ENCODE results near the gene SVOP.

SVOP gene

GRCh38 chr12:108973629-108974152 is 47.2 kb downstream of the SVOP start:
- no peak for DNase-seq

GRCh38 chr12:108972358-108972757 is 48.5 kb downstream of the SVOP start:
- DNase-seq = no peak

- DNase-seq = no peak
These were observed 51.2 kb downstream of the SVOP start for GRCh38 chr12:108969622-108970021.

GRCh38 chr12:108967869-108968540 is 52.9 kb downstream of the SVOP start:
- no peak for DNase-seq

DNA sequence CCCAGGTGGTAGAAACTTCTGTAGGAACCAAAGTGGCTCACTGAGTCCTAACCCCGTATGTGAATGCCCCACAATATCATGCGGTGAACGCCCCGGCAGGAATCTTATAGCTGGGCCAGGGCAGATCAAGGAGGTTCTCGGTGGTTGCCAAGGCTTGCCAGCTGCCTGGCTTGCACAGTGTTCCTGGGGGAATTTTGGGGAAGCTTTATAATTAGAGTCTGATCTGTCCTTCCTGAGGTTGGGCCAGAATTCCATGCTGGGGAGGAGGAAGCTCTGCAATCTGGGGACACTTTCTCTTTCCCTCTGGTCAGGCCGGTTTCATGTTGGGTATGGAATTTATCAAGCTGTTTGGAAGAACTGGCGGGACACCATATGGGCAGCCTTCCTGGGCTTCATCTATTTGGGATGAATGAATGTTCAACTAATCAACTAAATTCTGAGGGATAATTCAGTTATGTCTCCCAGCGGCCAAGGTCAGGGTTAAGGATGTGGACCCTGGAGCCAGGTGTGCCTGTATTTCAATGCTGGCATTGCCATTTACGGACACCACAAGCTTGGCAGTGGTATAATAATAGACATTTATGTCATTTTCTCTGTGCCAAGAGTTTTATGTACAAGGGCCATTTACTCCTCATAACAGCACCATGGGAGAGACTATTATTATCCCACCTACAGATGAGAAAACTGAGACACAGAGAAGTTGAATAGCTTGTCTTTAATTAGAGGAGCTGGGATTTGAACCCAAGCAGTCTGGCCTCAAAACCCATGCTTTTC is 54.3 kb downstream of the SVOP start:
- DNase-seq = no peak

DNA sequence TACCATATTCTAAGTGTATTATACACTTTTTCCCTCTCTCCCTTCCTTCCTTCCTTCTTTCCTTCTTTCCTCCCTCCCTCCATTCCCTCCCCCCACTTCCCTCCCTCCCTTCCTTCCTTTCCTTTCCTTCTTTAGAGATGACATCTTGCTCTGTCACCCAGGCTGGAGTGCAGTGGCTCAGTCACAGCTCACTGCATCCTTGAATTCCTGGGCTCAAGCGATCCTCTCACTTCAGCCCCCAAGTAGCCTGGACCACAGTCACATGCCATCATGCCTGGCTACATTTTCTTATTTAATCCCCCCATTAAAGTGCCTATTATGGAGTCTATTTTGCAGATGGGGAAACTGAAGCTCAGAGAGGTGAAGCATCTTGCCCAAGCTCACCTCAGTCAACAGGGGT is 55.0 kb downstream of the SVOP start:
- DNase-seq = no peak

- no peak for DNase-seq
These were observed 56.2 kb downstream of the SVOP start for GRCh38 chr12:108964371-108965352.

- DNase-seq = no peak
These were observed 58.6 kb downstream of the SVOP start for GRCh38 chr12:108962256-108962655.

DNA sequence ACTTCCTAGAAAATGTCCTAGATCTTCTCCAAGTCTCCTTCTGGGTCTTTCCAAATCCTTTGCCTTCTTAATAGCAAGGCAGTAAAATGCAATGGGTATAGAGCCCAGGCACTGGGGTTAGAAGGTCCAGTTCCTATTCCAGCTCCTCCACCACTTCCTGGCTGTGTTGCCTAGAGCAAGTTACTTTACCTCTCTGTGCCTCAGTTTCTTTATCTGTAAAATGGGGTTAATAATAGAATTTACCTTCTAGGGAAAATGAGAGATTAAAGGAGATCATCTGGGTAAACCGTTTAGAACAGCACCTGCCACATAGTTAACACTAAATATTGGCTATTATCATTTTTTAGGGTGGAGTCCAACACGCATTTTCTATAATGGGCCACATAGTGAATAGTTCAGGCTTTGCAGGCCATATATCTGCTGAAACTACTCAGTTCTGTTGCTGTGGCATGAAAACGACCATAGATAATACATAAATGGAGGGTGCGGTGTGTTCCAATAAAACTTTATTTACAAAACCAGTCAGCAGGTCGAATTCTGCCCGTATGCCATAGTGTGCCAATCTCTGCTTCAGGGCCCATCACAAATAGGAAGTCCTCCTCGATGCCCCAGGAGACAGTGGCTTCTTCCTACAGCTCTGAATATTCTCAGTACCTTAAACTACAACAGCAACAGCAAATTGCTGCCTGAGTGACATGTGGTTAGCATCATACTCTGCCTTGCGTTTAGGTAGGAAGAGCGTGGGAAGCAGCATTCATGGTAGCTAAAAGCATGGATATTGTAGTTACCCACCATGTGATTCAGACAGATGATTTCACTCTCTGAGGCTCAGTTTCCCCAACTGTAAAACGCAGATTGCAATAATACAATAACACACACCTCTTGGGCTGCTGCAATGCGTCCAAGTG is 60.9 kb downstream of the SVOP start:
- DNase-seq = no peak

GRCh38 chr12:108955225-108955835 is 65.5 kb downstream of the SVOP start:
- DNase-seq = no peak

DNA sequence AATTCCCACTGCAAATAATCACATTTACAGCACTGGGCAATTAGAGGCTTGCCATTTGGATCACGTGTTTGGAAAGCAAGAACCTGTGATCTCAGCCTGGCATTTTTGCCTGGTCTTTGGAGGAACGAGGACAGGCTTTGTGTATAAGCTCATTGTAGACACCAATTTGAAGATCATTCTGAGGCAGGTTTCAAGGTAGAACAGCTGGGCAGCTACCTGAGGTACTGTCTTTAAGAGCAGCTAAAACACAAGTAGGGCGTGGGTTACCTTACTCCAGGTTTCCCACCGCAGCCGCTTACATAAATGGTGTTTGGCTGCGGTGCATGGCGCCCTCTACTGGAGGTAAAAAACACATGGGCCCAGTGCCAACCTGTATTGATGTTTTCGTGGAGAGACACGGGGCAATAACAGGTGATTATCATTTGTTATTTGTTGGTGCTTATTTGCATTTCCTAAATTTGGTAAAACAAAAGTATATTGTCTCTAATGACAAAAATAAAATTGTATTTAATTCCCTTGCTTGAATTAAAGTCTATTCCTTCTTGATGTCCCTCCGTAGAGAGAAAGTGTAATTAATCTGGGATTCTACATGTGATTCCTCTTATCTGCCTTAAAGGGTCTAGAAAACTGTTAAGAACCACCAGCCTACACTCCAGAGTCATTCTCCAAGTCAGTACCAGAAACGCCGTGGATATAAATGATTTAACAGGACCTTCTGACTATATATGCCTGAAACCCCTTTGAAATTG is 69.7 kb downstream of the SVOP start:
- DNase-seq = peak; percentile 56

- no peak for DNase-seq
These were observed 70.9 kb downstream of the SVOP start for GRCh38 chr12:108949976-108950375.

DNA sequence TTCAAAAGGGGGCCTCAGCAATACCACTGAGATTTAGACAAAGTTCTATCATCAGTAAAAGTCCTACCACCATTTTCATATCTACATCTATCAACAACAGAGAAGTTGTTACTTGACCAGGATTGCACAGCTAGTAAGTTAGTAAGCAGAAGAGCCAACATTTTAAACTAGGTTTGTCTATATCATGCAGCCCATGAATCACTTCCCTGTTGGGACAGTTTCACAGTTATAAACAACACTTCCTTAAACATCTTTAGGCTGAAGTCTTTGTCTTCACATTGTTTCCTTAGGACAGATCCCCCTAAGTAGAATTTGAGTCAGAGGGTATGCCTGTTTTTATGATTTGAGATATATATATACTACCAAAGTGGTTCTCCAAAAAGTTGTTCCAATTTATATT is 72.5 kb downstream of the SVOP start:
- DNase-seq = no peak

DNA sequence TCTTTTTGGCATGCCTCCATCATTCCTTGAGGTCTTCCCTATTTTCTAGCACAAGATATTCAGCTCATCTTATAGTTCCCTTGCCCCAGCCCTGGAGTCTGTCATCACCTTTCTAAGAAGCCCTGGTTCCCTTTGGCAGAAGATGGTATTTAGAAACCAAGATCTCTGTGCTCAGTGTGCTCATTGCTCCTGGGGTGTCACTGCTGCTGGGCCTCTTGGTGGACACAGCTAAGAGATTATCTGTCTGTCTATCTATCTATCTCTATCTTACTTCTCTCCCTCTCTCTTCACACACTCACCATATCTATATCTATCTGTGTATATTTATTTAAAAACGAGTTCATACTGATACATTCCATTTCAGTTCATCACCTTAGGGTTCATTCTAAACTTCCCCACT is 73.8 kb downstream of the SVOP start:
- DNase-seq = no peak

- DNase-seq = no peak
These were observed 80.7 kb downstream of the SVOP start for GRCh38 chr12:108940138-108940537.

DNA sequence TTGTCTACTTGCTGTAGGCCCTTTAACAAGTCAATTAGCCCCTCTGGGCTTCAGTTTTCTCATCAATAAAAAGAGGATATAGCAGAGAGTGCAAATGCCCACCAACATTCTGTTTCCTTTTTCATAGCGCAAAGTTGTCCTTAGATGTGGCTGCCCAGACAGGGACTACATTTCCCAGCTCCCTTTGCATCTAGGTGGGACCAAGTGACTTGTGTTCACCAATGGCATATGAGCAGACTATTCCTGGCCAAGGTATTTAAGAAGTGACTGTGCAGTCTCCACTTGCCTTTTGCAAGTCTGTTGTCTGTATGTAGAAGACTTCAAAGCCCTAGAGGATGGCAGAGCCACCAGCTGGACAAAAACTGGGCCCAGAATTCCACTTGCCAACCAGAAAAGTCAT is 81.3 kb downstream of the SVOP start:
- DNase-seq = no peak

DNA sequence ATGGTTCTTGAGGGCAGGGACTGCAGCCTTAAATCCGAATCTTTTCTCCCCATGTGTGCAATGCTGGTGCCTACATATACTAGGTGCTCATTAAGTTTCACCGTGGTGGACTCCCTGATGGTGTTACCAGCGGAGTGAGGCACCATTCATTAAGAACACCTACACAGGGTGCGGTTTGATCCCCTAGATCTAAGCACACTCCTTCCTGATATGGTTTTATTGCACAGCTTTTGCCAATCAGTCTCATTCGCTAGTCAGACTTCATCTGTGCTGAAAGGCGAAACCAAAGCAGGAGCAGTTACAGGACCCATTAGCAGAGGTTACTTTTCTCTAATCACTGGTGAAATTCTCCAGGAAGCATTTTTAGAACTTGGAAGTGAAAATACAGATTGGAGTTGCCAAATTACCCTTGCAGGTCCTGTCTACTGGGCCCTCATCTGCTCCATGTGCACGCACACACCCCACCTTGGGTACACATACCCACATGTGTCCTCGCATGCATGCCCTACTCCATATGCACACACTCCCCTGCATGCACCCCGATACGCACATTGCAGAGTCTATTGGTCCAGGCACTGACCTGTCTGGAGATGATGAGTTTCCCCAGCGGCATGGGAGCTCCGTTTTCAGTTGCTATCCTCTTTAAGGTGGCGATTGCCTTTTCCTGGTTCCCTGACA is 82.5 kb downstream of the SVOP start:
- no peak for DNase-seq

GRCh38 chr12:108935159-108935763 is 85.6 kb downstream of the SVOP start:
- DNase-seq = no peak

DNA sequence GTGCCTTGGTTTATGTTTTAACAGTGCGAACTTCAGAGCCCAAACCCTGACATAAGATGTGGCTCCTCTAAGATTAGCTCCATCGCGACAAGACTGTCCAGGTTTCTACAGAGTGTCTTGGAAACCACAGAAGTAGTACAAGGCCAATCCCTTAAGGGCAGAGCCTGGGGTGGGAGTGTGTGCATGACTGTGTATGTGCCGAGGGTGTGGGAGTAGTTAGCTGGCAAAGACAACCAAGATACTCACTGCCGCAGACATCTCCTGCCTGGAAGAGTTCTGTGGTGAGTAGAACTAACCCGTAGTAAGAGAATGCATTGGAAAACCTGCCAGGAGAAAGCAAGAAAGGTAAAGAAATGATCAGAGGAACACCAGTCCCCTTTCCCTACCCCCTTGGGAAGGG is 86.9 kb downstream of the SVOP start:
- no peak for DNase-seq

- DNase-seq = no peak
These were observed 90.1 kb downstream of the SVOP start for GRCh38 chr12:108930756-108931155.

All from stimulated activated naive CD4-positive, alpha-beta T cell treated with Interleukin-2 at 50 U/mL for 16 hours (primary cell).